Hematopoietic multipotent progenitor cell treated with erythropoietin and hydrocortisone succinate and interleukin-3 and kit ligand, for 15 days (in vitro differentiated cells): ENCODE data around the gene SUZ12.
"Not testable (repeated sequence)": the region's sequence is repeated elsewhere in the genome, so short reads cannot be mapped to it uniquely, and the experiment has no call there.

Source experiments
- DNase-seq: peaks from one replicate; pipeline ENCODE4 v3.0.0-alpha.2; 2015; ENCODE audit warnings: low spot score

Gene SUZ12

GRCh38 chr17:32041306-32041875, 104.6 kb downstream of the SUZ12 start:
- not testable (repeated sequence) for DNase-seq

GRCh38 chr17:32042266-32042665, 105.5 kb downstream of the SUZ12 start:
- not testable (repeated sequence) for DNase-seq

- not testable (repeated sequence) for DNase-seq
Measured at GRCh38 chr17:32045611-32046010, 108.8 kb downstream of the SUZ12 start.

GRCh38 chr17:32047663-32048062, 110.9 kb downstream of the SUZ12 start:
- DNase-seq = not testable (repeated sequence)
